Stomach (tissue), 4 donors: ENCODE measurements around the gene FAT3.

Experiments
- CTCF ChIP-seq, 7 experiments: fragments of 450-650 bp in 4 of 7; fragments of 200-600 bp in 3 of 7; sonication (generic) in 3 of 7; IDR thresholded peaks; one replicate each; pipeline ENCODE4 v1.5.1; 2016 to 2019; ENCODE audit warnings: antibody characterized with exemption in 7 of 7, control low read depth in 2 of 7, mild to moderate bottlenecking in 1 of 7
- EP300 ChIP-seq: sonication (generic); formaldehyde crosslinking; IDR thresholded peaks from one replicate; pipeline ENCODE4 v1.6.1; 2017; ENCODE audit warnings: antibody characterized with exemption
- POLR2A ChIP-seq, 4 donors: fragments of 450-650 bp; IDR thresholded peaks; one replicate each; pipeline ENCODE4 v1.6.1; 2016; ENCODE audit warnings: antibody characterized with exemption in 4 of 4, control low read depth in 2 of 4, mild to moderate bottlenecking in 1 of 4, moderate library complexity in 1 of 4
- POLR2AphosphoS5 ChIP-seq, 3 donors: sonication (generic); formaldehyde crosslinking; IDR thresholded peaks; one replicate each; pipeline ENCODE4 v1.6.1; 2016; ENCODE audit warnings: antibody characterized with exemption in 3 of 3

GRCh38 chr11:92246630-92247029 is 22.0 kb downstream of the FAT3 start:
- TF ChIP-seq CTCF (IDR thresholded peaks at IDR 0.05) (no peak), EP300 (no peak), POLR2A (IDR thresholded peaks at IDR 0.05) (no peak), POLR2AphosphoS5 (IDR thresholded peaks at IDR 0.05) (no peak)
